Measurements from ENCODE around the gene GPR34. TPM values are rescaled to one million over a fixed set of nuclear protein-coding genes. Genes with fewer than 3 reads are reported as not detected.

GPR34 gene
- total RNA-seq, 1 experiment from 2014 or later, result not detected

DNA sequence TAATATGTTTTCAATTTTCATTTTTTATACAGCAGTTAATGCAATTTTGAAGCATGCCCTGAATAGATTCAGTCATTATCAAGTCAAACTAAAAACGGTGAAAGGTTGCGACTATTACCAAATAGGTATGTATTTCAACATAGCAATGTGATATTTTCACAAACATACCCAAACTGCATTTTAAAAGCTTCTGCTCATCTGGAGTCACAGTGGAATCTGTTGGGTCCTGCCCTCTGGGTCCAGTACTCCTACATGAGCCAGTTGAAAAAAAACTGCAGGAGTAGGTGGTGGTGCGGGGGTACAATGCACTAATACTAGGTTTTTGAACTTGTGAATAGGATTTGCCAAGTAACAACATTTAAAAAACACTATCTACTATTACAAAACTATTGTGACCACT lies 938 bp downstream of the GPR34 start:
- no TSS peak for BruUV-seq (replicated peaks)
- H3K9me3 Mint-ChIP-seq (ENCODE audit: unreplicated experiment), result no peaks in the 10 kb centered on the region
- H3K36me3 Mint-ChIP-seq (ENCODE audit: insufficient read depth, unreplicated experiment), result no peaks in the 10 kb centered on the region
- H3K27me3 Mint-ChIP-seq (ENCODE audit: insufficient read depth, unreplicated experiment), result peaks cover 58% of the 10 kb centered on the region
- CTCF ChIA-PET, result no interaction called here
- no peak for TF ChIP-seq CTCF (IDR thresholded peaks at IDR 0.05; ENCODE audit: unreplicated experiment)
- H3K4me1 Mint-ChIP-seq (ENCODE audit: insufficient read depth, unreplicated experiment), result no peaks in the 10 kb centered on the region
- no peak overlapping the region for H3K27ac Mint-ChIP-seq (ENCODE audit: low read depth, unreplicated experiment)
- DNase-seq (ENCODE audit: unreplicated experiment), result no peak
- no peak overlapping the region for H3K4me3 Mint-ChIP-seq (ENCODE audit: unreplicated experiment)
- POLR2A ChIA-PET, result no interaction called here
- intact Hi-C loops (cut with micrococcal nuclease), result no loop called here

GRCh38 chrX:41692162-41692749 lies 3.5 kb downstream of the GPR34 start:
- BruUV-seq (replicated peaks), result no TSS peak
- ChIA-PET POLR2A (interaction anchor here (0.7 kb wide), 1 partner anchor 10 kb away, joined by 3 read pairs; no protein-coding TSS in a partner anchor), CTCF (interaction anchor here (0.7 kb wide), 1 partner anchor 423 kb away, joined by 3 read pairs; no protein-coding TSS in a partner anchor)
- no peak overlapping the region for H3K4me3 Mint-ChIP-seq (ENCODE audit: unreplicated experiment)
- H3K9me3 Mint-ChIP-seq (ENCODE audit: unreplicated experiment), result no peaks in the 10 kb centered on the region
- intact Hi-C loops (cut with micrococcal nuclease), result no loop called here
- H3K27me3 Mint-ChIP-seq (ENCODE audit: insufficient read depth, unreplicated experiment), result peaks cover 34% of the 10 kb centered on the region
- no peaks in the 10 kb centered on the region for H3K36me3 Mint-ChIP-seq (ENCODE audit: insufficient read depth, unreplicated experiment)
- no peak overlapping the region for H3K27ac Mint-ChIP-seq (ENCODE audit: low read depth, unreplicated experiment)
- no peak for DNase-seq (ENCODE audit: unreplicated experiment)
- TF ChIP-seq CTCF (IDR thresholded peaks at IDR 0.05; ENCODE audit: unreplicated experiment), result no peak
- no peaks in the 10 kb centered on the region for H3K4me1 Mint-ChIP-seq (ENCODE audit: insufficient read depth, unreplicated experiment)

DNA sequence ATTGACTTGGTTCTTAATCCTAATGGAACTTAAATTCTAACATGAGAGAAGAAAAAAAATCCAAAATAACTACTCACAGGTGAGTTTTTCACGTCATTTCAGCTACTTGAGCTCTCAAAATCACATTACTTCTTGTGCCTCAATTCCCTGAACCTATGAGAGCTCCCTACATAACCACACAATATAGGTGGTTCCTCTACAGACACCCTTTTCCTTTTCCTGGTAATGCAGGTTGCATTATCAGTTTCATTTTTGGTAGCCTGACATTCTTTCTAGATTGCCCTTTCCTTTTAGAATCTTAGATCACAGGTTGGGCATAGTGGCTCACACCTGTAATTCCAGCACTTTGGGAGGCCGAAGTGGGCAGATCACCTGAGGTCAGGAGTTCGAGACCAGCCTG lies 4.3 kb downstream of the GPR34 start:
- Mint-ChIP-seq H3K36me3 (ENCODE audit: insufficient read depth, unreplicated experiment) (no peaks in the 10 kb centered on the region), H3K4me3 (ENCODE audit: unreplicated experiment) (no peak overlapping the region), H3K27ac (ENCODE audit: low read depth, unreplicated experiment) (no peak overlapping the region), H3K27me3 (ENCODE audit: insufficient read depth, unreplicated experiment) (peaks cover 28% of the 10 kb centered on the region), H3K9me3 (ENCODE audit: unreplicated experiment) (no peaks in the 10 kb centered on the region), H3K4me1 (ENCODE audit: insufficient read depth, unreplicated experiment) (no peaks in the 10 kb centered on the region)
- POLR2A ChIA-PET, result interaction anchor here (0.6 to 0.7 kb wide), 2 partner anchors 11 to 324 kb away, joined by 3 to 4 read pairs; no protein-coding TSS in a partner anchor
- no peak for DNase-seq (ENCODE audit: unreplicated experiment)
- no peak for TF ChIP-seq CTCF (IDR thresholded peaks at IDR 0.05; ENCODE audit: unreplicated experiment)
- CTCF ChIA-PET, result no interaction called here
- BruUV-seq (replicated peaks), result no TSS peak
- intact Hi-C loops (cut with micrococcal nuclease), result no loop called here

- no peak for TF ChIP-seq CTCF (IDR thresholded peaks at IDR 0.05; ENCODE audit: unreplicated experiment)
- BruUV-seq (replicated peaks), result no TSS peak
- Mint-ChIP-seq H3K27me3 (ENCODE audit: insufficient read depth, unreplicated experiment) (peaks cover 28% of the 10 kb centered on the region), H3K27ac (ENCODE audit: low read depth, unreplicated experiment) (no peak overlapping the region), H3K4me1 (ENCODE audit: insufficient read depth, unreplicated experiment) (no peaks in the 10 kb centered on the region), H3K4me3 (ENCODE audit: unreplicated experiment) (no peak overlapping the region), H3K9me3 (ENCODE audit: unreplicated experiment) (no peaks in the 10 kb centered on the region), H3K36me3 (ENCODE audit: insufficient read depth, unreplicated experiment) (no peaks in the 10 kb centered on the region)
- CTCF ChIA-PET, result interaction anchor here (0.5 kb wide), 1 partner anchor 688 kb away, joined by 3 read pairs; no protein-coding TSS in a partner anchor
- POLR2A ChIA-PET, result no interaction called here
- no peak for DNase-seq (ENCODE audit: unreplicated experiment)
- intact Hi-C loops (cut with micrococcal nuclease), result no loop called here
Observed at GRCh38 chrX:41695426-41695825, 6.7 kb downstream of the GPR34 start.
